Naive B cell (primary cell): Measurements from ENCODE around the gene APEX2. TPM values are rescaled to one million over a fixed set of nuclear protein-coding genes. Genes with fewer than 3 reads are reported as not detected.

ENCODE experiments used
- ATAC-seq, 2 donors: fragments of 150-1000 bp; cut with Tn5 transposase; 2 replicates each; pipeline ENCODE4 v1.10.0; 2021; ENCODE audit warnings: low read depth in 2 of 2, mild to moderate bottlenecking in 2 of 2, moderate library complexity in 2 of 2
- DNase-seq: peaks from one replicate; pipeline ENCODE4 v3.0.0; 2022
- H3K27ac Mint-ChIP-seq, 6 donors: one replicate each; pipeline ENCODE4 v1.8.0; 2020 to 2022; ENCODE audit warnings: mild to moderate bottlenecking in 6 of 6, mixed read lengths in 6 of 6, moderate library complexity in 5 of 6, inconsistent platforms in 2 of 6
- H3K27me3 Mint-ChIP-seq, 3 donors: one replicate each; pipeline ENCODE4 v1.8.0; 2021 to 2022; ENCODE audit warnings: mixed read lengths in 3 of 3, mild to moderate bottlenecking in 1 of 3
- H3K36me3 Mint-ChIP-seq, 2 donors: one replicate each; pipeline ENCODE4 v1.8.0; 2020 to 2022; ENCODE audit warnings: mixed read lengths in 2 of 2, inconsistent platforms in 1 of 2, mild to moderate bottlenecking in 1 of 2
- H3K4me1 Mint-ChIP-seq, 3 donors: one replicate each; pipeline ENCODE4 v1.8.0; 2020 to 2022; ENCODE audit warnings: mixed read lengths in 3 of 3, inconsistent platforms in 1 of 3, mild to moderate bottlenecking in 1 of 3, moderate library complexity in 1 of 3
- H3K4me3 Mint-ChIP-seq, 8 donors: one replicate each; pipeline ENCODE4 v1.8.0; 2020 to 2022; ENCODE audit warnings: mild to moderate bottlenecking in 8 of 8, mixed read lengths in 8 of 8, moderate library complexity in 8 of 8, inconsistent platforms in 2 of 8
- H3K9me3 Mint-ChIP-seq, 7 donors: one replicate each; pipeline ENCODE4 v1.8.0; 2020 to 2022; ENCODE audit warnings: mixed read lengths in 7 of 7, mild to moderate bottlenecking in 5 of 7, inconsistent platforms in 2 of 7, moderate library complexity in 1 of 7
- polyA plus RNA-seq, 6 donors: library from polyadenylated mRNA; unstranded; fragments of 300-500 nt; fragmentation: Illumina TruSeq; gene quantifications; one replicate each; pipeline ENCODE4 v1.2.3, GENCODE V29; 2021; ENCODE audit warnings: low read depth in 6 of 6

APEX2 gene
- polyA plus RNA-seq, 6 donors from 2014 or later = 11.8 to 28.6 (median 21.6) TPM

- H3K36me3 Mint-ChIP-seq = no peaks in the 10 kb centered on the region
- ATAC-seq (no peak), DNase-seq (no peak)
- H3K4me3 Mint-ChIP-seq = no peak overlapping the region
- peaks cover 7 to 16% (median 9%) of the 10 kb centered on the region in 3 donors for H3K4me1 Mint-ChIP-seq
- peaks cover 0 to 13% (median 0%) of the 10 kb centered on the region in 3 donors for H3K27me3 Mint-ChIP-seq
- peak overlapping the region in 1 of 6 donors; percentile 57 for H3K27ac Mint-ChIP-seq
- H3K9me3 Mint-ChIP-seq = no peaks in the 10 kb centered on the region
Observed at GRCh38 chrX:54994668-54995351, 5.4 kb upstream of the APEX2 start.

DNA sequence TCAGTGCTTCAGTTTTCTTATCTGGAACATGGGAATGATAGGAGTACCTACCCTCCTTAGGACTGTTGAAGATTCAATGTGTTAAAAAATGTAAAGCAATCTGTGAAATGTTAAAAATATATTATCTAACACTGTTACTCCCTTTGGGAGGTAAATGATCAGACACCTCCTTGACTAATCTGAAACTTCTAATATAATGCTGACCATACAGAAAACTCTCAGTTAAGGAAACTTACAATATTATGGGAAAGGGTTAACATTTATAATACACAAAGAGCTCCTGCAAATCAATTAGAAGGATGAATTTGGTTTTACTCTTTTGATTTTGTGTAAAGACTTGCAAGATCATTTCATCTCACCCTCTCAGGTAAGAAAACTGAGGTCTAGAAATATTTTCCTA, 4.5 kb upstream of the APEX2 start:
- Mint-ChIP-seq H3K36me3 (no peaks in the 10 kb centered on the region), H3K27ac (no peak overlapping the region), H3K9me3 (no peaks in the 10 kb centered on the region), H3K4me1 (peaks cover 13 to 24% (median 17%) of the 10 kb centered on the region in 3 donors), H3K4me3 (no peak overlapping the region), H3K27me3 (peaks cover 0 to 13% (median 0%) of the 10 kb centered on the region in 3 donors)
- DNase-seq (no peak), ATAC-seq (no peak)

GRCh38 chrX:55004231-55004630, 4.1 kb downstream of the APEX2 start:
- Mint-ChIP-seq H3K9me3 (no peaks in the 10 kb centered on the region), H3K36me3 (peaks cover 0 to 14% of the 10 kb centered on the region in 2 donors), H3K4me1 (peaks cover 24 to 31% (median 30%) of the 10 kb centered on the region in 3 donors), H3K4me3 (no peak overlapping the region), H3K27ac (no peak overlapping the region), H3K27me3 (no peaks in the 10 kb centered on the region)
- DNase-seq (no peak), ATAC-seq (no peak)

DNA sequence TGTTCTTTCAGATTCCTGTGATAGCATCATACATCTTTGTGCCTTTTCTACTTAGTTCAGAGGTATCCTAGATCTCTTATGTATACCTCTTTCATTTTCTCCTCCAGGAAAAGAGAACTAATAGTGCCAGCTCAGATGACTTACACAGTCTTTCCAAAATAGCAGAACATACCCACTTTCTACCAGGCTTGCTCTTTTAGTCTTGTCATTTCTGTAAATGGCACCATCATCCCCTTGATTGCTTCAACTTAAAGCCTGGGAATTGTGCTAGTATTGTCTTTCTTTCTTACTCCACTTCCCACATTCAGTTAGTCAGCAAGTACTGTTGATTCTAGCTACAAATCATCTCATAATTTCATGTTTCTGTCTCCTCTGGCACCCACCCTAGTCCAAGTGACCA, 5.1 kb downstream of the APEX2 start:
- DNase-seq = no peak
- H3K4me1 Mint-ChIP-seq = peaks cover 17 to 24% (median 19%) of the 10 kb centered on the region in 3 donors
- H3K27ac Mint-ChIP-seq = peak overlapping the region in 1 of 6 donors; percentile 84
- H3K4me3 Mint-ChIP-seq = peak overlapping the region in 1 of 8 donors; percentile 46
- peaks cover 0 to 14% of the 10 kb centered on the region in 2 donors for H3K36me3 Mint-ChIP-seq
- no peaks in the 10 kb centered on the region for H3K9me3 Mint-ChIP-seq
- no peak for ATAC-seq
- no peaks in the 10 kb centered on the region for H3K27me3 Mint-ChIP-seq

- H3K27ac Mint-ChIP-seq = peak overlapping the region in 1 of 6 donors; percentile 47
- H3K4me3 Mint-ChIP-seq = no peak overlapping the region
- no peaks in the 10 kb centered on the region for H3K27me3 Mint-ChIP-seq
- no peaks in the 10 kb centered on the region for H3K9me3 Mint-ChIP-seq
- H3K4me1 Mint-ChIP-seq = peaks cover 3 to 7% (median 6%) of the 10 kb centered on the region in 3 donors
- no peak for ATAC-seq
- H3K36me3 Mint-ChIP-seq = peaks cover 0 to 14% of the 10 kb centered on the region in 2 donors
- DNase-seq = no peak
Observed at GRCh38 chrX:55006827-55007621, 6.9 kb downstream of the APEX2 start.

GRCh38 chrX:55007656-55008055, 7.5 kb downstream of the APEX2 start:
- ATAC-seq = no peak
- H3K27ac Mint-ChIP-seq = no peak overlapping the region
- peaks cover 0 to 3% (median under 1%) of the 10 kb centered on the region in 3 donors for H3K4me1 Mint-ChIP-seq
- no peaks in the 10 kb centered on the region for H3K9me3 Mint-ChIP-seq
- no peak for DNase-seq
- no peak overlapping the region for H3K4me3 Mint-ChIP-seq
- H3K27me3 Mint-ChIP-seq = no peaks in the 10 kb centered on the region
- H3K36me3 Mint-ChIP-seq = peaks cover 0 to 14% of the 10 kb centered on the region in 2 donors

DNA sequence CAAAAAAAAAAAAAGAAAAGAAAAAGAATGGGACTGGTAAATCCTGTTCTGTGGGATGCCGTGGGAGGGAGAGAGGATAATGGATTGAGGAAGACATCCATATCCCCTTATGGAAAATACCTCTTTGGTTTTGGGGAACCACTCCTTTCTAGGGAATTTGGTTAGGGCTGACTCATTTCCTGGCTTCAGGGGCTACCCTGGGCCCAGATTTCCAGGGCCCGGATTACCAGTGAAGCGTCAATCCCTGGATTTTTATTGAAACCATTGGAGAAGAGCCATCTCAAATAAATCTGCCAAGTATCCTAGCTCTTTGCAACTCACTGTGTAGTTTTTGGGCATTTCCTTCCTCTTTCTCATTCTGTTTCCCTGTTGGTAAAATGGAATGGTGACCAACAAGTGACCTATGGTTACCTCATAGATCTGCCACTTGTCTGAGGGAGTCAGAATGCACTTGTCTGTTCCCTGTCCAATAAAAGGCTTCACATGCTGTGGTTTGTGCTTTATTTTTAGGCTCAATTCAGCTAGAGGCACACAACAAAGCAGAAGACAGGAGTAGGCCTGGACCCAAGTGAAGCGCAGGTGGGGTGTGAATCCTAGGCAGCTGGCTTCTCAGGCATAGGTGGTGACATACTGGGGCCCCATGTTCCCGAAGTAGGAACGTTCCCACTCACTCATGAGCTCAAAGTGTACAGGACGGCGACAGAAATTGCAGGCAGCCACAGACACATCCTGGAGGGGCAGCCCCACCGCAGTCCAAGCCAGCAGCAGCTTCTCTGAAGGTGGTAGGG, 8.6 kb downstream of the APEX2 start:
- H3K36me3 Mint-ChIP-seq = peaks cover 0 to 14% of the 10 kb centered on the region in 2 donors
- no peak for ATAC-seq

DNA sequence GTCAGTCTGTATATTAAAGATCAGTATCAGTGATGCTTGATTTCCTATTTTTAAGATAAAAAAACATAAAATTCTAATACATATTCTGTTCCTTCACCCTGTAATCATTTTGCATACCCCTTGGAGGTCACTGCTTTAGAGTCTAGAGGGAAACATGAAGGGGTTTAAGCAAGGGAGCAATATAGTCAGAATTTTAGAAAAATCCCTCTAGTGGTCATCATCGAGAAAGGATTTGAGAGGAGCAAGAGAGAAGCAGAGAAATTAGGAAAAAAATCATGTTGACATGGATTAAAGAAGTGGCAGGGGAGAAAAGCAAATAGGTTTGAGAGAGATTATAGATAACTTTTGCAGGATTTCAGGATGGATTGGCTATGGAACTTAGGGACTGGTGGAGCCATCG, 11.1 kb downstream of the APEX2 start:
- Mint-ChIP-seq H3K9me3 (peaks cover 0 to 3% (median 0%) of the 10 kb centered on the region in 7 donors), H3K27me3 (no peaks in the 10 kb centered on the region)
- ATAC-seq = no peak

More for the DNA sequence above, 8.6 kb downstream of the APEX2 start:
- Mint-ChIP-seq H3K27me3 (no peaks in the 10 kb centered on the region), H3K4me1 (peaks cover 0 to 3% (median 0%) of the 10 kb centered on the region in 3 donors), H3K27ac (no peak overlapping the region), H3K9me3 (no peaks in the 10 kb centered on the region), H3K4me3 (no peak overlapping the region)
- DNase-seq = no peak

GRCh38 chrX:55014897-55015299, 14.7 kb downstream of the APEX2 start:
- H3K36me3 Mint-ChIP-seq = no peaks in the 10 kb centered on the region

More for the DNA sequence above, 11.1 kb downstream of the APEX2 start:
- Mint-ChIP-seq H3K4me3 (no peak overlapping the region), H3K4me1 (peaks cover 0 to 3% (median 0%) of the 10 kb centered on the region in 3 donors), H3K36me3 (peaks cover 0 to 7% of the 10 kb centered on the region in 2 donors), H3K27ac (no peak overlapping the region)
- DNase-seq = no peak

DNA sequence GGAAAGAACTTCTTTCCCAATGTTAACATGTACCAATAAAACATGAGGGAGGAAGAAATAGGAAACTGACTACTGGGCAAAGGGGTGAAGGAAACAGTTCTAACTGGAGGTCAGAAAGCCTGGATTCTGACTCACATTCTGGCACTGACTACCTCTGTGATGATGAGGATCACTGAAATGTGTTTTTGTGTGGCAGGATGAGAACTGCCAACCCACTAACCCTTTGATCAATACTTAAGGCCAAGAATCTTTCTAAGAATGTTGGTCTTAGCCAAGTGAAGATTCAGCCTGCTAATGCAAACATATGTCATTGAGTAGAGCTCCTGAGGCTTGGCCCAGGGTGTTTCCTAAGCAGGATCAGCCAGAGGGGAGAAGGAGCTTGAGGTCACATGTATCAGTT, 26.0 kb downstream of the APEX2 start:
- peak overlapping the region in 1 of 6 donors; percentile 4 for H3K27ac Mint-ChIP-seq
- peaks cover 0 to 3% of the 10 kb centered on the region in 2 donors for H3K36me3 Mint-ChIP-seq
- no peak for DNase-seq

More at GRCh38 chrX:55014897-55015299, 14.7 kb downstream of the APEX2 start:
- Mint-ChIP-seq H3K27me3 (no peaks in the 10 kb centered on the region), H3K4me1 (no peaks in the 10 kb centered on the region), H3K27ac (no peak overlapping the region), H3K9me3 (peaks cover 0 to 3% (median 0%) of the 10 kb centered on the region in 7 donors), H3K4me3 (no peak overlapping the region)
- DNase-seq (no peak), ATAC-seq (no peak)

GRCh38 chrX:55026840-55027239, 26.7 kb downstream of the APEX2 start:
- H3K27ac Mint-ChIP-seq = peak overlapping the region in 2 of 6 donors; percentile 53 to 67
- no peaks in the 10 kb centered on the region for H3K4me1 Mint-ChIP-seq
- peak overlapping the region in 1 of 8 donors; percentile 31 for H3K4me3 Mint-ChIP-seq
- H3K27me3 Mint-ChIP-seq = peaks cover 0 to 21% (median 0%) of the 10 kb centered on the region in 3 donors
- DNase-seq (no peak), ATAC-seq (no peak)
- H3K9me3 Mint-ChIP-seq = peaks cover 0 to 5% (median 0%) of the 10 kb centered on the region in 7 donors
- H3K36me3 Mint-ChIP-seq = no peaks in the 10 kb centered on the region

More for the DNA sequence above, 26.0 kb downstream of the APEX2 start:
- peaks cover 0 to 21% (median 0%) of the 10 kb centered on the region in 3 donors for H3K27me3 Mint-ChIP-seq
- H3K4me1 Mint-ChIP-seq = no peaks in the 10 kb centered on the region
- H3K4me3 Mint-ChIP-seq = no peak overlapping the region
- peaks cover 0 to 5% (median 0%) of the 10 kb centered on the region in 7 donors for H3K9me3 Mint-ChIP-seq
- ATAC-seq = no peak

DNA sequence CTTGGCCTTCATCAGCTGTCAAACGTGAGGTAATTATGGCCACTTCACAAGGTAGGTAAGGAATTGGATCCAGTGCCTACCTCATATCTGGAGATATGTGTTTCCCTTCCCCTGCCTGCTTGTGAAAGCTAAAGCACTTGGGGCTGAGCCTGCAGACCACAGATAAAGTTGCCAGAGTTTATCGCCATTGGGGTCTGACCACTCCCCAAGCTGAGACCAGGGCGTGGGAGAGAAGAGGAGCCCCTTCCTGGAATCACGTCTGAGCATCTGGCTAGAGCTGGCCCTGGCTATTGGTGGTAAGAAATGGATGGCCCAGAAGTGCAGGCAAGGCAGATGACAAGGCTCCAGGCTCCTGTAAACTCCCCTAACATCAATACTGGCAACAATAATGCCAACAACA, 27.9 kb downstream of the APEX2 start:
- Mint-ChIP-seq H3K4me3 (no peak overlapping the region), H3K27ac (no peak overlapping the region), H3K36me3 (no peaks in the 10 kb centered on the region), H3K27me3 (peaks cover 0 to 21% (median 0%) of the 10 kb centered on the region in 3 donors), H3K9me3 (peaks cover 0 to 5% (median 0%) of the 10 kb centered on the region in 7 donors), H3K4me1 (no peaks in the 10 kb centered on the region)
- no peak for ATAC-seq
- DNase-seq = no peak

- Mint-ChIP-seq H3K4me1 (no peaks in the 10 kb centered on the region), H3K4me3 (no peak overlapping the region), H3K27ac (peak overlapping the region in 2 of 6 donors; percentile 17 to 34), H3K9me3 (peaks cover 0 to 5% (median 0%) of the 10 kb centered on the region in 7 donors), H3K27me3 (peaks cover 0 to 26% (median 0%) of the 10 kb centered on the region in 3 donors), H3K36me3 (no peaks in the 10 kb centered on the region)
- no peak for DNase-seq
- no peak for ATAC-seq
Observed at GRCh38 chrX:55028611-55029010, 28.4 kb downstream of the APEX2 start.
